DMS79 (cell line): ENCODE data around the gene TMEM158.

ENCODE experiments used
- DNase-seq: peaks from one replicate; lab custom pipeline; 2025; lab: John Stamatoyannopoulos, UW

Gene TMEM158

GRCh38 chr3:45232521-45232920 is 6.4 kb upstream of the TMEM158 start:
- DNase-seq: no peak

GRCh38 chr3:45227946-45228345 is 1.9 kb upstream of the TMEM158 start:
- DNase-seq: no peak

GRCh38 chr3:45227071-45227820 is 1.2 kb upstream of the TMEM158 start:
- DNase-seq: no peak

- no peak for DNase-seq
Measured at GRCh38 chr3:45225465-45226205, 452 bp downstream of the TMEM158 start.

- DNase-seq: no peak
Measured at GRCh38 chr3:45224824-45225464, 1.1 kb downstream of the TMEM158 start.

GRCh38 chr3:45223889-45224727 is 2.0 kb downstream of the TMEM158 start:
- DNase-seq: no peak

GRCh38 chr3:45219694-45220093 is 6.4 kb downstream of the TMEM158 start:
- no peak for DNase-seq

GRCh38 chr3:45218578-45219390 is 7.3 kb downstream of the TMEM158 start:
- no peak for DNase-seq

- DNase-seq: no peak
Measured at GRCh38 chr3:45216021-45216609, 10.0 kb downstream of the TMEM158 start.

- DNase-seq: no peak
Measured at GRCh38 chr3:45215466-45215865, 10.6 kb downstream of the TMEM158 start.

- DNase-seq: no peak
Measured at GRCh38 chr3:45214061-45214680, 11.9 kb downstream of the TMEM158 start.

- no peak for DNase-seq
Measured at GRCh38 chr3:45212095-45212468, 14.0 kb downstream of the TMEM158 start.

- no peak for DNase-seq
Measured at GRCh38 chr3:45211466-45212094, 14.5 kb downstream of the TMEM158 start.

GRCh38 chr3:45210308-45211041 is 15.6 kb downstream of the TMEM158 start:
- no peak for DNase-seq

- no peak for DNase-seq
Measured at GRCh38 chr3:45209526-45209925, 16.6 kb downstream of the TMEM158 start.

- no peak for DNase-seq
Measured at GRCh38 chr3:45208586-45208985, 17.5 kb downstream of the TMEM158 start.

GRCh38 chr3:45207446-45207845 is 18.6 kb downstream of the TMEM158 start:
- DNase-seq: no peak

- no peak for DNase-seq
Measured at GRCh38 chr3:45205126-45205525, 21.0 kb downstream of the TMEM158 start.

GRCh38 chr3:45204136-45204535 is 22.0 kb downstream of the TMEM158 start:
- no peak for DNase-seq
